ENCODE measurements around the gene UCKL1.
"Not testable (repeated sequence)": the region's sequence is repeated elsewhere in the genome, so short reads cannot be mapped to it uniquely, and the experiment has no call there.

Gene UCKL1

DNA sequence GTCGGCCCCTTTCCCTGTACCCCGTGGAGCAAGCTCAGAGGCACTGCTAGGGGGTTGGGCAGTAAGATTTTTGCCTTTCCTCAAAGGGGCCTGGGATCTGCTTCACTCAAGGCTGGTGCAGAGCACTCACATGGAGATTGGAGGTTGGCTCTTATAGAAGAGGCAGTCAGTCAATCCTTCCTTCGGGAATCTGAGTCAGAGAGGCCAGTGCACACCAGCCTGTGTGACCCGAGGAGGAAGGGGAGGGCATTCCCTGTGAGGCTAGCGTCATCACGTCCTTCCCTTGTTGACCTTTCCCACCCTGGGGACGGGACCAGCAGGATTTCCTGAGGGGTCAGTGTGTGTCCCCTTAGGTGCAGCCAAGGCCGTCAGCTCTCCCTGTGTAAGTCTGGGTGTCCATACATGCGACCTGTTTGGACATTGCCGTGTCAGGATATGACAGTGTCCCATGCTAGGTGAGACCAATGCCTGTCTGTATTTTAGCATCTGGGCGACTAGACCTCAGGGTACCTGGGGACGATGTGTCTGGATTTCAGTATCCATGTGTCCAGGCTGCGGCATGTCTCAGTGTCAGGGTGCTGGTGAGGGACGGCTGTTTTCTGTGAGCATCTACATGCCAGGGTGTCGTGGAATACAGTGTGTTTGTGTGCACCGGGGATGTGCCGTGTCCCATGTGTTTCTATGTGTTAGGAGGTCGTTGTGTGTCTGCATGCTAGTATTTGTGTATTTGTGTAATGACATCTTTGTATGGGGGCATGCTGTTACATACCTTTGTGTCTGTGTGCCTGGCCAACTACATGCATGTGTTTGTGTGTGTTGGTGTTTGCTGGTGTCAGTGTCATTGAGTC is 16.3 kb upstream of the UCKL1 start:
- no peak for DNase-seq

DNA sequence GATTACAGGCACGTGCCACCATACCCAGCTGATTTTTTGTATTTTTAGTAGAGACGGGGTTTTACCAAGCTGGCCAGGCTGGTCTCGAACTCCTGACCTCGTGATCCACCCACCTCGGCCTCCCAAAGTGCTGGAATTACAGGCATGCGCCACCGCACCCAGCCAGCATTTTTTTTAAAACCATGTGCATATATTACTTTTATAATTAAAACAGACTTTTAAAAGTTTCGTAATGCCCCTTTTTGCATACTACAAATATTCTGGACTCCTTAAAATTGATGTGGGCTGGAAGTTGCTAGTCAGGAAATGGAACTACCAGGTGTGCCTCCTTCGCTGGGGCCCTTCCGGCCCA is 15.7 kb upstream of the UCKL1 start:
- not testable (repeated sequence) for DNase-seq

DNA sequence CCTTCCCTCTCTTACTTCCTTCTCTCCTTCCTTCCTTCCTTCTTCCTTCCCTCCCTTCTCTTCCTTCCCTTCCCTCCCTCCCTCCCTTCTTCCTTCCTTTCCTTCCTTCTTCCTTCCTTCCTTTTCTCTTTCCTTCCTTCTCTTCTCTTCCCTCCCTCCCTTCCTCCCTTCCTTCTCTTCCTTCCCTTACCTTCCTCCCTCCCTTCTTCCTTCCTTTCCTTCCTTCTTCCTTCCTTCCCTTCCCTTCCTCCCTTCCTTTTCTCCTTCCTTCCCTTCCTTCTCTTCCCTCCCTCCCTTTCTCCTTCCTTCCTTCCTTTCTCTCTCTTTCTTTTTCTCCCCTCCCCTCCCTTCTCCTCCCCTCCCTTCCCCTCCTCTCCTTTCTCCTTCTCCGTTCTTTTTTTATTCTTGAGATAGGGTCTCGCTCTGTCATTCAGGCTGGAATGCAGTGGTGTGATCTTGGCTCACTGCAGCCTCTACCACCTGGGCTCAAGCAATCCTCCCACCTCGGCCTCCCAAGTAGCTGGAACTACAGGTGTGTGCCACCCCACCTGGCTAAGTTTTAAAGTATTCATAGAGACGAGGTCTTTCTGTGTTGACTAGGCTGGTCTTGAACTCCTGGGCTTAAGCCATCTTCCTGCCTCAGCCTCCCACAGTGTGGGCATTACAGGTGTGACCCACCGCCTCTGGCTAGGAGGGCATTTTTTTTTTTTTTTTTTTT is 14.7 kb upstream of the UCKL1 start:
- DNase-seq = no peak

DNA sequence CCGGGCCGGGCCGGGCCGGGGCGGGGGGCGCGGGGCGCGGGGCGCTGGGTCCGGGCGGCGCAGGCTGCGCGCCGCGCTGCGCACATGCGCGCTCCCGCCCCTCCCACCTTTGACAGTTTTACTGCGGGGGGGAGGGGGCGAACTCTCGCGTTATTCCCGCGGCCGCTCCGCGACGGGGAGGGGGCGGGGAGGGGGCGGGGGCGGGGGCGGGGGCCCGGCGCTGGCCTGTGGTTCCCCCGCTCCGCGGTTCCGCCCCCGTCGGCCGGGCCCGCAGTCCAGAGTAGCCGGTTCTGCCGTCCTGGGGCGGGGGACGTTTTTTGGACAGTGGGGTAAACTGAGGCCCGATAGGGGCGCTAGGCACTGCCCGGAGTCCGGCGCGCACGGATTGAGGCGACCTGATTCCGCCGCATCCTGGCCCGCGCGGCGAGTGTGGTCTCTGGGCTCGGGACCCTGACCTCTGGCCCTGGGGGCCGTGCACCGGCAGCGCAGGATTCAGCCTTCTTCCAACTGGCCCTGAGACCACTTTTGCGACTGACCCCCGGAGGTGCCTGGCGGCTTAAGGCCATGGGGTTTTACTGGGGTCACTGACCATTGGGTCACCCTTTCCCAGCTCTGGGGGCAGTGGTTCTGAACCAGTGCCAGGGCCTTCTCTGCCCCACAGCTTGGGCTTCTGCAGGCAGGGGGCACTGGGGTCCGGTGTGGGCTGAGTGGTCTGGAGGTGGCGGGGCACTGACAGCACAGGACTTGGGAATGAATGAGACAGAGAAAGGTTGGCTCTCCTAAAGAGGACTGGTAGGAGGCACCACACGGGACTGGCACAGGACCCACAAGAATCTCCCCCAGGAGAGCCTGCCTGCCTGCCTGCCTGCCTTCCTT is 13.9 kb upstream of the UCKL1 start, which contains the start of gene ZNF512B:
TSS of gene ZNF512B (minus strand) at position 93 of the 876 bp plus-strand sequence. CDS start 1,980 bp downstream, outside the sequence.
- peak; percentile 52 for DNase-seq

DNA sequence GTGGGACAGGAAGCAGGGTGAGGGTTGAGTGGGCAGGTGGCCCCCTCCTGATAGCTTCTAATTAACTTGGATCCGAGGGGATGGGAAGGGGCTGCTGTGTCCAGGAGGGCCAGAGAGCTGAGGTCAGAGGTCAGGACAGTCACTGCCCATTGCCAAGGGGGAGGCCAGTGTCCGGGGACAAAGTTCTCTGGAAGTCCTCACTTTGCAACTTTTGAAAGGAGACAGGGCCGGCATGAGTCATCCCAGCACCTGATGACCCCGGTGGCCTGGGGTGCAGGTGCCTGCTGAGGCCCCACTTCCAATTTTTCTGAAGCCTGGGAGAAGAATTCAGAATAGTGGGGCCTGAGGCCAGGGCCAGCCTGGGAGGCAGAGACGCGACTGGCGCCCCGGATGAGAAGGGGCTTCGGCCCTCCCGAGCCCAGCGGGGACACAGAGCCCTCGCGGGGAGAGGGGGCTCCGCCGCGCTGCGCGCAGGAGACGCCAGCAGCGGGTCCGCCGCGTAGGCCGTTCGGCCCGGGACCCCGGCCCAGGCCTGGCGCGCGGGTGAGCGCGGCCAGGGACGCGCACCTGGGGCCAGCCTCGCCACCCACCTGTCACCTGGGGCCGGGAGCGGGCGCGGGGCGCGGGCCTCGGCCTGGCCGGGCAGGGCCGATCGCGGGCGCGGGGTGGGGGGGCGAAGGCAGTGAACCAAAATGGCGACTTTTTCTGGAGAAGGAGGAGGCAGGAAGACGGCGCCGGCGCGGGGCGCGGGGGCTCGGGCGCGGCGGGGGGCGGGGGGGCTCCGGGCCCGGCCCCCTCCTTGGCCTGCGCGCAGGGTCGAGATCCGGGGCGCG is 12.9 kb upstream of the UCKL1 start:
- no peak for DNase-seq

DNA sequence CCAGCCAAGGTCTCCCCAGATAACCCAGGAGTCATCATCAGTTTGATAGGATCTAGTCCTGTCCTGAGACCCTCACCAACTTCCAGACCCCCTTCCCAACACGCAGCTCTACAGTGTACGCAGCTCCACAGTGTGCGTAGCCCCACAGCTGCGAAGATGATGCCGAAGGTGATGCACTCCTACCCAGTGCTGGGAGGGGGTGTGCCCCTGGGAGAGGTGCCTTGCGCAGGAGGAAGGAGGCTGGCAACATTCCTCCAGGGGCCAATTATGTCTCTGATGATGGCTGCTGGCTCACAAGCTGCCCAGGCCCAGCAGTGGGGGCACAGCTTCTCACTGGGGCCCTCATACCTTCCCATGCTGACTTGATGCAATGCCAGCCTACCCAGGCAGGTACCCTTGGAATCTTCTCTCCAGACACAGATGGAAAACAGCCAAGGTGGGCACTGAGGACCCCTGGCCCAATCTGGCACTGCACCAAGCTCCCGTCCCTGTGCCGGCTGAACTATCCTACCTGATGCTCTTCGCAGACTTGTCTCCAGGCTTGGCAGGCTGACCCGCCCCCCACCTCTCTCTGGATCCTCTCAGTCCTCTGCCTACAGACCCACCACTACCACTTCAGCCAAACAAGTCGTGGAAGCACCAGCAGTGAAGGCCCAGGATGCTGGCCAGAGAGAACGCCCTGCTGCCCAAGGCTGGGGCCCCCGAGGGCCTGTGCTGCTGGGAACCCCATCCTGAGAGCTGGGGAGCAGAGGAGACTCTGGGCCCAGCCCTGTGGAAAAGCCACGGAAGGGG is 12.1 kb upstream of the UCKL1 start:
- no peak for DNase-seq

DNA sequence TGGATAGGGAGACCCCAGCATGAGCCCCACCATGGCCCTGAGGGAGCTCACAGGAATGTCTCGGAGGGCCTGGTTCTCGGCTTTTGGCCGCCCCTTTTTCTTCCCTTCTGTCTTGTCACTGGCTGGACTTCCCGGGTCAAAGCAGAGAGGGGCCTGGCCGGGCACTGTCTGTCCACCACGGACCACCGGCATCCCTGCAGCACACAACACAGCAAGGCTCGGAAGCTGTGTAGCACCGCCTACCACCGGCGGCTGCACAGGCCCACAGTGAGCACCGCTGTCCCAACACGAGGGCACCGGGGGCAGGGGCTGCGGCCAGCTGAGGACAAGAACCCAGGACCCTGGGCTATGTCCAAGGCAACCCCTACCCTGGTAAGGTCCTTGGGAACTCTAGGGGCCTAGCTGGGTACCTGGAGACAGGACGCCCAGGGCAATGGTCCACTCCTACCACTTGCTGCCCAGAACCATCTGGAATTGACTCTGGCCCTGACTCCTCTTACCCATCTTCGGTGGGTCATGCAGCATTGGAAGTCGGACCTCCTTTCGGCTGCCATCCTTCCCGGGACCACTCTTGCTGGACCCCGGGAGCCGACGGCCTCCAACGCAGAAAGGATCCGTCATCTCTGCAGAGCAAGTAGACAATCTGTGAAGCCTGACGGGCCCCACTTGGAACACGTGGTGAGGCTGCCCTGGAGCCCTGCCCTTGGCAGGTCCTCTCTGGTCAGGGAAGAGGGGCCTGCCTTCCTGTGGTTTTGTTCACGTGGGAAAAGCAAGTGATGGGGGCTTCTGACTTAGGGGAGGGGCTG is 11.3 kb upstream of the UCKL1 start:
- no peak for DNase-seq

DNA sequence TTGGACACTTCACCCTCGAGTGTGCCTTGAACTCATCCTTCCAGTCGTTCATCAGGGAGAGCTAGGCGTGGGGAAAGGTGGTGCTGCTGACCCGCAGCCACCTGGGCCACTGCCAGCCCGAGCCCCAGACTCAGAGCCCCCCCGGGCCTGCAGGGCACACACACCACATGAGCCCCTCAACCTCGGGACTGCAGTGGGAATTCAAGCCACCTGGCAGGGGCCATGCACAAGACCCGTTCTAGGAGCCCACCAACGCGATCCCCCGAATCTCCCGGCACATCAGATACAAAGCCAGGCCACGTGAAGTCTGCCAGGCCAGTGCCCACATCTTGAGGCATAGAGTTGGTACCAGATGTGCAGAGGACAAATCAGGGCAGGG is 10.7 kb upstream of the UCKL1 start:
- DNase-seq = no peak

DNA sequence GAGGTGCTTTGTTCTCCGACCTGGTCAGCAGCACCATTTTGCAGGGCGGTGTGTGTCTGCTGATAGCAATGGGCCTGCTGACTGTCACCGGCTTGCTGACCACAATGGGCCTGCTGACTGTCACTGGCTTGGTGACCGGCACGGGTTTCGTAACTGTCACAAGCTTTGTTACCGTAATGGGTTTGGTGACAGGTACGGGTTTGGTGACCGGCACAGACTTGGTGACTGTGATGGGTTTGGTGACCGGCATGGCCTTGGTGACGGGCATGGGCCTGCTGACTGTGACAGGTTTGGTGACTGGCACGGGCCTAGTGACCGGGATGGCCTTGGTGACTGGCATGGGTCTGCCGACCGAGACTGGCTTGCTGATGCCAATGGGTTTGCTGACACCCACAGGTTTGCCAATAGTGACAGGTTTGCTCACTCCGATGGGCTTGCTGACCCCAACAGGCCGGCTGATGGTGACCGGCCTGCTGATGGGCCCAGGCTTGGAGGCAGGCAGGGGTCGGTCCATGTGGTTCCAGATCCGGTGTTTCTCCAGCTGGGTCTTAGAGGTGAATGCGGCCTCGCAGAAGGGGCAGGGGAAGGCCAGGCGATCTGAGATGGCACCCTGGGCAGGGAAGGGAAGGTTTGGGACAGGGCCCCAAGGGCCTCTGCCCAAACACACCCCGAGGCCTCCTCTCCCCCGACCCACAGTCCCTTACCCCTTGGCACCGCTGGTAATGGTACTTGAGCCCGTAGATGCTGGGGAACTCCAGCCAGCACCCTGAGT is 10.1 kb upstream of the UCKL1 start:
- DNase-seq = no peak

DNA sequence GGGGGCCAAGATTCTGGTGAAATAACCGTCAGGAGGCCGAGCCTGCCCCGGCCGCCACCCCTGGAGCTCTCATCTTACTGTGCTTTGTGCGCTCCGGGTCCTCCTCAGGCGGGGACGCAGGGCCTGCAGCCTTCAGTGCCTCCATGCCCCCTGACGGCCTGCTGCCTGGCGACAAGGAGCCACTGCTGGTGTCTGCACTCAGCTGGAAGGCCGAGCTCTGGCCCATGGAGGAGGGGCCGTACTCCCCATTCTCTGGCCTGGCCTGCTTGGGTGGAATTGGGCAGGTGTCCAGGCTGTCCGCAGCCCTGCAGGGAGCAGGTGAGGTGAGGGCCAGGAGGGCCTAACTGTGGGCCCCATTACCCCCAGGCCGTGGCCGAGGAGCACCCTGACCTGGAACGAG is 8.2 kb upstream of the UCKL1 start:
- no peak for DNase-seq

DNA sequence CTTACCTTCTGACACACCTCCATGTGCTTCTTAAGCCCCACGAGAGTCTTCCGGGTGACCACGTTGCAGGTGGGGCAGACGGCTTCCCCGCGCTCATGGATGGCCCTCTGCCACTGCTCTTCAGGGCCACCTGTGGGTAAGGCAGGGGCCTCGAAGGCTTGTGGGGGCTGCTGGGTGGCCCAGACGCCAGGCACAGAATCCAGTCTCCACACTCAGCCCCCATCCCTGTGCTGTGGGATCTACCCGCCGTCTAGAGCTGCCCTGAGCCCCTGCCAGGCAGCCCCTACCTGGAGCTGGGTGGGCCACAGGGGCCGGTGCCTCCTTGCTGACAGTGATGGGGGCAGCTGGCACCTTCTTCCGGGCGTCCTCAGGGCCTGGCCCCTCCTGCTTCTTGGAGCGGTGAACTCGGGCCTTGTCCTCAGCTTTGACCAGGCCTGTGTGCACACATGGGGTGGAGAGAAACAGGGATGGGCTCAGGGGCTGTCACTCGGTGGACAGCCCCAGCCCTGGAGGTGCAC is 7.6 kb upstream of the UCKL1 start:
- DNase-seq = no peak

DNA sequence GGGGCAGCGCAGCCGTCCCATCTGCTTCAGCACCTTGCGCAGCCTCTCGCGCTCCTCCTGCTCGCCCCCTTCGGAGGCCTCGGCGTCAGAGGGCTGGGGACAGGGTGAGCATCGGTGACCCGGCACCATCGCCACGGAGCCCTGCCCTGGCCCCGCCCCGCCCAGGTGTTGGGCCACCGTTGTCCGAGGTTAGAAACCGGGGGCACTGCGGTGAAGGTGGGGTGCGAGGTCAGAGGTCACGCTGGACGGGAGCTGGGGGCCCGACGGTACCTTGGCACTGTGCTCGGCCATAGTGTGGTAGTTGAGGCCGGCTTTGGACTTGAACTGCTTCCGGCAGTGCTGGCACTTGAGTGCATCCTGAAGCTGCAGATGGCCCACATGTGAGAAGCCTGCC is 7.1 kb upstream of the UCKL1 start:
- DNase-seq = no peak

DNA sequence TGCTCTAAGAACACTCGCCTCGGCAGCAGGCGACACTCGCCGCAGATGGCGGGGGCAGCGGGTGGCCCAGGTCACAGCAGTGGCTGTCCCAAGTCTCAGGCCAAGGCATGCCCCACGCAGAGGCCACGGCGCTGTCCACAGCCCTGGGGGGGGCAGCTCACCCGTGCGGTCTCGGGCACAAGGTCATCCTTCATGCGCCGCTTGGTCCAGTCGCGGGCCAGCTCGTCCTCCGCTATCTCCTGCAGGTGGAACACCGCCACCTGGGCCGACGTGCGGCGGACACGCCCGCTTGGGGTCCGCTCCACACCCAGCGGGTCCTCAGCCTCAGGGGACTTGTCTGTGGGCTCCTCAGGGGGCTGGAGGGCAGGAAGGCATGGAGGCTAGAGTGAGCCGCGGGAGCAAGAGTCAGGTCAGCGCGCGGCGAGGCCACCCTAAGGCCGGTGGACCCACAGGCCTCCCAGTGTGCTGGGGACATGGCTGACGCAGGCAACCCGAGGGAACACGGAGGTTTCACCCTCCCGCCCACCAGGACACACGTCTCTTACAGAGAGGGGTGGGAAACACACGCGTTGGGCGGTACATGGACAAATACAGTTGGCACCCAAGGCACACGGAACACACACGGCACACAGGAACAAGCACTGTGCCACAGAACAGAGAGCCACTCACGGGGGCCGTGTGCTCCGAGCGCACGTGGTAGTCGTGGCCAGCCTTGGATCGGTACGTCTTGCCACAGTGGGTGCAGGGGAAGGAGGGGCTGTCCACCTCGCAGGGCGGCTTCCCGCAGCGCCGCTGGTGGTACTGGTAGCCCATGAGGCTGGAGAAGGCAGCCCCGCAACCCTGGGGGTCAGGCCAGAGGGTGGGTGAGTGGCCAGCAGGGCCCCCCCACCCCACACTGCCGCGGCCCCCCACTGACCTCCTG is 6.5 kb upstream of the UCKL1 start:
- no peak for DNase-seq

DNA sequence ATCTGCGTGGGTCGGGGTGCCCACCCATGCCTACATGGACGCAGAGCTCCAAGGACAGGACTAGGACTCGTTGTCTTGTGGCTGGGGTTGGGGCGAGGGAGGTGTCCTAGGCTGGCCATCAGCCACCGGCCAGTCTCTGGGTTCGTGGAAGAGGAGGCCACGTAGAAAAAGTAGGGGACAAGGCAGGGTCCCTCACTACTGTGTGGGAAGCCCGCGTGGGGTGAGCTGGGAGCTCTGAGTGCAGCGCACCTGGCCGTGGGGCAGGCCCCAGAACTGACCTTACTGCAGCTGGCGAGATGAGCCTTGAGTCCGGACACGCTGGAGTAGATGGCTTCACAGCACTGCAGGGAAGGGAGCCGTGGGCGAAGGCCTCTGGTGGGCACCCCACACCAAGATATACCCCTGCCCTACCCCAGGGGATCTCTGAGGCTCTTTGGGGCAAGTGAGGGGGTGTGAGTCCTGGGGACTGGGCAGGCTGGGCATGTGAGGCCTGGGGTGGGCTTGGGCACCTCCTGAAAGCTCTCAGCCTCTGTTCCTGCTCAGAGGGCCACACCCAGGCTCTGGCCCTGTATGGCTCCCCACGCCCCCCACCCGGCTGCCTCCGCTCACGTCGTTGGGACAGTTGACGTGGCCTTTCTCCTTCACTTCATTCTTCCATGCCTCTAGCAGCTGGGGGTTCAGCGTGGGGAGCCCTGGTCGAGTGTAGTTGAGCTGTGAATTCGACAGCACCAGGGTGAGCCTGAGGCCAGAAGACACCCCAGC is 5.6 kb upstream of the UCKL1 start:
- DNase-seq = no peak

DNA sequence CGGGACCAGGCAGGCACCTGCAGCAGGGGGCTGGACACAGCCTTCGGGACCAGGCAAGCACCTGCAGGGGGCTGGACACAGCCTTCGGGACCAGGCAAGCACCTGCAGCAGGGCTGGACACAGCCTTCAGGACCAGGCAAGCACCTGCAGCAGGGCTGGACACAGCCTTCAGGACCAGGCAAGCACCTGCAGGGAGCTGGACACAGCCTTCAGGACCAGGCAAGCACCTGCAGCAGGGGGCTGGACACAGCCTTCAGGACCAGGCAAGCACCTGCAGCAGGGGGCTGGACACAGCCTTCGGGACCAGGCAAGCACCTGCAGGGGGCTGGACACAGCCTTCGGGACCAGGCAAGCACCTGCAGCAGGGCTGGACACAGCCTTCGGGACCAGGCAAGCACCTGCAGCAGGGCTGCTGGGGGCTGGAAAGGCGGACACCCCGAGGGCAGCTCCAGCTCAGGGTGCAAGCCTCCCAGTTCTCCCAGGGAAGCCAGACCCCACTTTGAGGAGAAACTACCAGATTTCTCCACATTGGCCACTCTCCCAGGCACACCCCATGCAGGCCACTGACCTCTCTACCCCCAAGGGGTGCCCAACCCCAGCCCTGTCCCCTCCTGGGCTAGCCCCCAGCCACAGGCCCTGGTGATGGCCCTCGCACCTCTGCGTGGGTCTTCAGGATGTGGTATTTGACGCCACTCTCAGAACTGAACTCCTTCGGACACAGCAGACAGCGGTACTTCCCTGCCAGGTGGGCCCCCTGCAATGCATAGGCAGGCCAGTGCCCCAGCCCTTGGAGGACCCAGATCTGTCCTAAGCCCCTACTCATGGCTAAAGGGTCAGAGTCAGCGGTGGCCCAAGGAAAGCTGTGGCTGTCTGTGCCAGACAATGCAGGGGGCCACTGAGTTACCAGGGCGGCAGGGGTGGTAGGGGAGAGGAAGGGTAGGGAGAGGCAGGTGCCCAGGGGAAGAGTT is 4.7 kb upstream of the UCKL1 start:
- DNase-seq = not testable (repeated sequence)

DNA sequence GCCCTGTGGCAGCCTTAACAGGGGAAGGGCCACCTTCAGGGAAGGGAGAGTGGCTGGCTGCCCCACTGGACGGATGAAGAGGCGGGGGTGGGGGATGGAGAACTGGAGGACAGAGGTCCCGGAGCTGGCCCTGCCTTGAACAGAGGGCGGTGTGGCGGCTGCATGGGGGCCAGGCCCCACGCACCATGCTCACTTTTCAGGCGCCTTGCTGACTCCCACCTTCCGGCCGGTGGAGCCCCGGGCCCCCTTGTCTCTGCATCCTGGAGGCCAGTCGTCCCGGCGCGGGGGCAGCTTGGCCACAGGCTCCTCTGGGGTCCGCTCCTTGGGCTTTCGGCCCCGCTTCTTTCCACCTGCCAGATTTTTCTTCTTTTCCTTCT is 3.5 kb upstream of the UCKL1 start:
- DNase-seq = no peak

All from DMS79 treated with DMSO at 0.1 percent for 48 hours (cell line).